Body of pancreas (tissue), 4 donors: ENCODE measurements around the gene MRPL49. TPM values are rescaled to one million over a fixed set of nuclear protein-coding genes. Genes with fewer than 3 reads are reported as not detected.

Experiments
- ATAC-seq: fragments of 150-250 bp; one replicate; pipeline ENCODE4 v1.9.1; 2016
- DNase-seq, 4 donors: peaks; one replicate each; pipeline ENCODE4 v3.0.0-alpha.2; 2019
- H3K27ac ChIP-seq, 4 donors: fragments of 200-600 bp; sonication (generic); 1 replicate in 3 of 4; 2 replicates in 1 of 4; pipeline versions ENCODE4 v1.5.1 to v1.6.1; 2016 to 2019; ENCODE audit warnings: mild to moderate bottlenecking in 1 of 4, mixed read lengths in 1 of 4, moderate library complexity in 1 of 4
- H3K27me3 ChIP-seq, 2 donors: fragments of 200-600 bp; sonication (generic); one replicate each; pipeline ENCODE4 v1.6.0; 2016; ENCODE audit warnings: mild to moderate bottlenecking in 1 of 2
- H3K36me3 ChIP-seq, 2 donors: fragments of 200-600 bp; sonication (generic); replicated peaks in 1 of 2; 2 replicates each; pipeline ENCODE4 v1.5.1; 2016; ENCODE audit warnings: low read depth in 2 of 2; ENCODE audit not compliant: insufficient read depth in 1 of 2
- H3K4me1 ChIP-seq: fragments of 200-600 bp; sonication (generic); one replicate; pipeline ENCODE4 v1.6.0; 2016
- H3K4me3 ChIP-seq, 2 donors: fragments of 200-600 bp; sonication (generic); 1 replicate in 1 of 2; 2 replicates in 1 of 2; pipeline ENCODE4 v1.5.1; 2016 to 2019
- H3K9me3 ChIP-seq, 3 donors: fragments of 200-600 bp; sonication (generic); 1 replicate in 2 of 3; 2 replicates in 1 of 3; pipeline ENCODE4 v1.5.1; 2016
- CTCF ChIP-seq, 7 experiments: fragments of 450-650 bp in 4 of 7; fragments of 200-600 bp in 3 of 7; sonication (generic) in 3 of 7; IDR thresholded peaks; one replicate each; pipeline ENCODE4 v1.5.1; 2016 to 2019; ENCODE audit warnings: antibody characterized with exemption in 7 of 7
- POLR2A ChIP-seq, 3 donors: fragments of 450-650 bp; IDR thresholded peaks; one replicate each; pipeline ENCODE4 v1.6.1; 2016; ENCODE audit warnings: antibody characterized with exemption in 3 of 3, mild to moderate bottlenecking in 2 of 3
- WGBS, 2 donors: methylation state at CpG; one replicate each; pipeline ENCODE4 v1.1.5; 2017; 5-methylcytosine and 5-hydroxymethylcytosine counted together
- intact Hi-C: fragments of 100-400 bp; cut with DNase I; formaldehyde crosslinking; loops from one replicate; pipeline ENCODE4 v1.15.1; 2023
- total RNA-seq, 2 donors: library from RNA; depleted of rRNA; stranded (reverse); fragments of >200 nt; gene quantifications; one replicate each; pipeline ENCODE4 v1.1.0, GENCODE V29; 2016

Gene MRPL49
- total RNA-seq, 2 donors from 2014 or later = 34.2 to 35.6 TPM

DNA sequence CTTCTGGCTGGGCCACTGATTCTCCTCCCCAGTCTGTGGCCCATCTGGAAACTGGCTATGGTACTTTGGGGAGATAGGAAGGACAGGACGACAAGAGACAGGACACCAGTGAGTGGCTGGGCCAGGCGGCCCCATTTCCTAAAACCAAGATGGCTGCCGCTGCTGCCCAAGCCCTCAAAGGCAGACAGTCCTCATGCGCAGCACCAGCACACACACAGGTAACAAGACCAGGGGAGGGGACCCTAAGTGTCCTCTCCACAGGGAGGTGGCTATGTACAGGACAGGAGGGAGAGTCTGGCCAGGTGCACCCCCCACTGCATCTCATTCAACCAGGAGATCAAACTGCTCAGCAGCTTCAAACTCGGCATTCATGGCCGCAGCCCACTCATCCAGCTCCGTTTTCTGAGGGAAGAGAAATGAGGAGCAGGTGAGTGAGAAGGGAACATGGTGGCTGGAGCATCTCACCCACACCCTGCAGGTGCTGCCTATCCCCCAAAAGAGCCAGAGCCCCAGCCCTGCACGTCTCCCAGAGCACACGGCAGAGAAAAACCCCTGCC, 43.3 kb upstream of the MRPL49 start:
- intact Hi-C loops = no loop called here
- no peaks in the 10 kb centered on the region for H3K27me3 ChIP-seq

DNA sequence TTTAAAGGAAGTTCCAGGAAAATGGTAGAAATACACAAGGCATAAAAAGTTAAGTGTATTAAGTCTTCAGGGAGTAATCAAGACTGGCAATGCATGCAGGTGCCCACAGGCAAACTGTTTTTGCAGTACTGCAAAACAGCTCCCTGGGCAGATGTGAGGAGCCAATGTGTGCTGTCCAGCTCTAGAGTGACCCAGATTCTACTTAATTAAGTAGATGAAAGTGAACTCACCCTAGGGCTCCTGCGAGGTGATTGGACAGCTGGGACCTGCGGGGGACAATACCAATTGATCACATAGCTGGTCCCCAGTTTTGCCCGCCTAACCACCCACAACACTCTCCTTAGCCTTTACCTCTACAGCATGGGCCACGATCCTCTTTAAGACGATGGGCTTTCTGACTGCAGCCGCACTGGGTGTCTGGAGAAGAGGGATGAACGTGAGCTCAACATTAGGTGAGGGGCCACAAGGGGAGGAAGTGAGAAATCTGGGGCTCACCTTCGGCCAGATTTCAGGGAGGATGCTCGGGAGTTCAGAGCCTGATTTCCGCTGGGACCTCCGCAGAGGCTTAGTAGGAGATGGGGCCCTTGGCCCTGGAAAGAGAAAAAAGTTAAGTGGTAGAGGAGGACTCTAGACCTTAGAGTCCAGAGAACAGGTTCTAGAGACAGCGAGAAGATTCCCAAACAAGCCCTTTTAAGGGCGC, 38.8 kb upstream of the MRPL49 start:
- intact Hi-C loops = no loop called here
- WGBS, 2 donors = 3 to 4% methylated on average over 13 of the region's 13 CpGs
- H3K9me3 ChIP-seq = no peaks in the 10 kb centered on the region
- H3K27me3 ChIP-seq = no peaks in the 10 kb centered on the region
- no peak for TF ChIP-seq CTCF (IDR thresholded peaks at IDR 0.05)
- no peak for TF ChIP-seq POLR2A (IDR thresholded peaks at IDR 0.05)
- DNase-seq = no peak
- ATAC-seq = no peak
- H3K4me3 ChIP-seq = peak overlapping the region; percentile 56 to 86
- peaks cover 19% of the 10 kb centered on the region for H3K4me1 ChIP-seq
- H3K36me3 ChIP-seq = peaks cover 0 to 16% of the 10 kb centered on the region in 2 donors
- peak overlapping the region in 3 of 4 donors; percentile 88 to 91 (median 91) for H3K27ac ChIP-seq

More for the DNA sequence above, 43.3 kb upstream of the MRPL49 start:
- DNase-seq = no peak
- no peaks in the 10 kb centered on the region for H3K9me3 ChIP-seq
- H3K4me3 ChIP-seq = no peak overlapping the region
- no peak for ATAC-seq
- TF ChIP-seq POLR2A (IDR thresholded peaks at IDR 0.05) (no peak), CTCF (IDR thresholded peaks at IDR 0.05) (no peak)
- 82 to 88% methylated on average over 9 of the region's 9 CpGs for WGBS, 2 donors
- H3K36me3 ChIP-seq = no peaks in the 10 kb centered on the region
- H3K27ac ChIP-seq = no peak overlapping the region
- H3K4me1 ChIP-seq = peaks cover 9% of the 10 kb centered on the region

DNA sequence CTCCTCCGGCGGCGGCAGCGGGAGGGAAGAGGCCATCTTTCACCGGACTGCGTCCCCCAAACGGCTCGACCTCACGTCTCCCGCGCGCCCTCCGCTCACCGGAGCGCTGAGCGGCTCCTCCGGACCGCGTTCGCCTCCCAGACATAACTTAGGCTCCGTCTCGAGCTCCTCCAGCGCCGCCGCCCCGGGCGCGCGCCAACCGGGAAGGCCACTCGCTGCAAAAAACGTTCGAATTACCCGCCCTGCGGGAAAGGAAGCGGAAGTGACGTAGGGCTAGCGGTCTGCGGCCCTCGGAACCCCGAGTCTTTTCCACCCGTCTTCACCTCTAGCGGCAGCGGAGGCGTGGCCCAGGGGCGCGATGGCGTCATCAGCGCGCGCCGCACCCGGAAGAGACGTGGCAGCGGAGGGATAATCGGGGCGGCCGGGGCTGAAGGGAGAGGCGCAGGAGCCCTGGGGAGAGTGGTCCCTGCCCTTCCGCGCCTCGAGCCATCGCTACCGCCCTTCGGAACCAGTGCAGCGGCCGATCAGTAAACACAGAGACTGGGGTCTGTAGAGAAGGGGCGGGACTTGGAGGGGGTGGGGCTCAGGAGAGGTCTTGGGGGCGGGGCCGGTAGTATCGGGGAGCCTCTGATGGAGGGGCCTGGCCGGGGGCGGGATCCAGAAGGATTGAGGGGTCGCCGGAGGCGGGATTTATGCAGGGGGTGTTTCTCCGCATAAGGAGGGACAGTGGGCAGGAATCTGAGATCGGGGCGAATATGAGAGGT, 38.1 kb upstream of the MRPL49 start, which contains the start of the genes CDCA5 and ZFPL1:
TSS of gene CDCA5 (minus strand) at position 207 of the 764 bp plus-strand sequence. CDS start at position 145, 62 bp downstream.
TSS of gene ZFPL1 (plus strand) at position 389 of the 764 bp plus-strand sequence. CDS start 477 bp downstream, outside the sequence.
- Histone ChIP-seq H3K4me1 (peaks cover 17% of the 10 kb centered on the region), H3K27ac (peak within 1 kb of the TSS; percentile 73 to 91 (median 90)), H3K27me3 (no peaks in the 10 kb centered on the region), H3K9me3 (no peaks in the 10 kb centered on the region), H3K36me3 (peaks cover 0 to 20% of the 10 kb centered on the region in 2 donors), H3K4me3 (peak within 1 kb of the TSS; percentile 56 to 86)
- ATAC-seq (peak; percentile 99), DNase-seq (peak; percentile 96 to 97 (median 96))
- intact Hi-C loops = no loop called here
- peak; percentile 44 to 83 (median 80) for TF ChIP-seq POLR2A (IDR thresholded peaks at IDR 0.05)
- TF ChIP-seq CTCF (IDR thresholded peaks at IDR 0.05) = peak in 1 of 7 experiments; percentile 21
- WGBS, 2 donors = 0 to 2% methylated on average over 18 to 78 of the region's 79 CpGs

DNA sequence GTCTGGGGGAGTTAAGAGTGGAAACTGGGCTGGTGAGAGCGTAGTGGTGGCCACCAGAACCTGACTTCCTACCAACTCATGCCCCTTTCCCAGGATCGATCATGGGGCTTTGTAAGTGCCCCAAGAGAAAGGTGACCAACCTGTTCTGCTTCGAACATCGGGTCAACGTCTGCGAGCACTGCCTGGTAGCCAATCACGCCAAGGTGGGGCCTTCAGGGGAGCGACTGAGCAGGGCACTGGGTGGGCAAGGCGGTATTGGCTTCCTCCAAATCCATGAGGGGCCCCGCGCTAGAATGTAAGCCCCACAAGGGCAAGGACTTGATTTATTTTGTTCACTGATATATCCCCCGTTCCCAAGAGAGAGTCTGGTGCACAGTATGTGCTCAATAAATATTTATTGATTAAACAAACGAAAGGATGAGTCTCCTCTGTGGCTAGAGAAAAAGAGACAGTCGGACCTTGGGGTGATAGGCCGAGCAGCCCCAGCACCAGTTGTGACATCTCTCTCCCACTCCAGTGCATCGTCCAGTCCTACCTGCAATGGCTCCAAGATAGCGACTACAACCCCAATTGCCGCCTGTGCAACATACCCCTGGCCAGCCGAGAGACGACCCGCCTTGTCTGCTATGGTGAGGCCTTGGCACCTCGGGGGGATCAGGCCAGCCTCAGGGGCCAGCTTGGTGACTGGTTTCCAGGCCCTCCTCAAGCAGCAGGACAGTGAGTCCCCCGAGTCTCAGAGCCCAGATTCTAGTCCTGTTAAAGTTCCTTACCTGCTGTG, 37.3 kb upstream of the MRPL49 start:
- Histone ChIP-seq H3K27me3 (no peaks in the 10 kb centered on the region), H3K4me3 (peak overlapping the region; percentile 56 to 86), H3K36me3 (peaks cover 0 to 21% of the 10 kb centered on the region in 2 donors), H3K9me3 (no peaks in the 10 kb centered on the region), H3K4me1 (peaks cover 17% of the 10 kb centered on the region), H3K27ac (peak overlapping the region; percentile 73 to 91 (median 90))
- ATAC-seq = no peak
- DNase-seq = no peak
- 30 to 31% methylated on average over 12 to 23 of the region's 23 CpGs for WGBS, 2 donors
- TF ChIP-seq CTCF (IDR thresholded peaks at IDR 0.05) = no peak
- no peak for TF ChIP-seq POLR2A (IDR thresholded peaks at IDR 0.05)
- intact Hi-C loops = no loop called here
